Uterus (tissue), 2 donors: ENCODE results near the gene C1QTNF3.
"Not testable (repeated sequence)": the region's sequence is repeated elsewhere in the genome, so short reads cannot be mapped to it uniquely, and the experiment has no call there.

Experiments
- POLR2A ChIP-seq, 2 donors: fragments of 450-650 bp; IDR thresholded peaks; one replicate each; pipeline ENCODE4 v1.6.1; 2016; ENCODE audit warnings: antibody characterized with exemption in 2 of 2, mild to moderate bottlenecking in 1 of 2, moderate library complexity in 1 of 2
- TF ChIP-seq, protein P1 (sequence below), 4 experiments: fragments of 200-600 bp in 2 of 4; fragments of 450-650 bp in 2 of 4; sonication (generic) in 2 of 4; IDR thresholded peaks; one replicate each; pipeline ENCODE4 v1.5.1; 2016 to 2019; ENCODE audit warnings: antibody characterized with exemption in 4 of 4, mild to moderate bottlenecking in 2 of 4, moderate library complexity in 1 of 4

DNA sequence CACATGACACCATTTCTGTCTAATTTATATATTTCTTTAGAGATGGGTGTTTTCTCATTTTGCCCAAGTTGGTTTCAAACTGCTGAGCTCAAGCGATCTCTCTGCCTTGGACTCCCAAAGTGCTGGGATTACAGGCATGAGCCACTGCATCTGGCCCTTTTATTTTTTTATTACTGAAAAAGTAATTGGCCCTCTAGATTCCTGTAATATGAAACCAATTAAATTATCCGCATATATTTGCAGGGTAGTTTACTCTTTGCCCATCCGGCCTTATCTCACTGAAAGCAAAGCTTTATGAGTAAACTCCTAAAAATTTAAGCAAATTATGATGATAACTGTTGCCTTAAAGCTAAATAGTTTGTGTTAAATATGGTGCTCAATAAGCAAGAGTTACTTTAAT, 44.7 kb upstream of the C1QTNF3 start:
- TF ChIP-seq, protein P1, sequence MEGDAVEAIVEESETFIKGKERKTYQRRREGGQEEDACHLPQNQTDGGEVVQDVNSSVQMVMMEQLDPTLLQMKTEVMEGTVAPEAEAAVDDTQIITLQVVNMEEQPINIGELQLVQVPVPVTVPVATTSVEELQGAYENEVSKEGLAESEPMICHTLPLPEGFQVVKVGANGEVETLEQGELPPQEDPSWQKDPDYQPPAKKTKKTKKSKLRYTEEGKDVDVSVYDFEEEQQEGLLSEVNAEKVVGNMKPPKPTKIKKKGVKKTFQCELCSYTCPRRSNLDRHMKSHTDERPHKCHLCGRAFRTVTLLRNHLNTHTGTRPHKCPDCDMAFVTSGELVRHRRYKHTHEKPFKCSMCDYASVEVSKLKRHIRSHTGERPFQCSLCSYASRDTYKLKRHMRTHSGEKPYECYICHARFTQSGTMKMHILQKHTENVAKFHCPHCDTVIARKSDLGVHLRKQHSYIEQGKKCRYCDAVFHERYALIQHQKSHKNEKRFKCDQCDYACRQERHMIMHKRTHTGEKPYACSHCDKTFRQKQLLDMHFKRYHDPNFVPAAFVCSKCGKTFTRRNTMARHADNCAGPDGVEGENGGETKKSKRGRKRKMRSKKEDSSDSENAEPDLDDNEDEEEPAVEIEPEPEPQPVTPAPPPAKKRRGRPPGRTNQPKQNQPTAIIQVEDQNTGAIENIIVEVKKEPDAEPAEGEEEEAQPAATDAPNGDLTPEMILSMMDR (IDR thresholded peaks at IDR 0.05): not testable (repeated sequence)
- not testable (repeated sequence) for TF ChIP-seq POLR2A (IDR thresholded peaks at IDR 0.05)
